HK-2 (cell line): ENCODE results near the gene TTR.
A peak's percentile ranks its signal among the peaks of the same experiment; 100 is the strongest.

Source experiments
- DNase-seq: peaks from one replicate; pipeline ENCODE4 v3.0.0-alpha.2; 2018; ENCODE audit not compliant: unreplicated experiment

The TTR gene

GRCh38 chr18:31579375-31579774 is 12.3 kb upstream of the TTR start:
- no peak for DNase-seq

GRCh38 chr18:31581498-31582197 is 10.0 kb upstream of the TTR start:
- no peak for DNase-seq

GRCh38 chr18:31583185-31583854 is 8.4 kb upstream of the TTR start:
- DNase-seq: no peak

- no peak for DNase-seq
Observed at GRCh38 chr18:31585991-31586390, 5.7 kb upstream of the TTR start.

GRCh38 chr18:31586616-31587015 is 5.1 kb upstream of the TTR start:
- no peak for DNase-seq

- DNase-seq: no peak
Observed at GRCh38 chr18:31587529-31587928, 4.1 kb upstream of the TTR start.

- no peak for DNase-seq
Observed at GRCh38 chr18:31590570-31590969, 1.1 kb upstream of the TTR start.

GRCh38 chr18:31591113-31591512 is 564 bp upstream of the TTR start:
- DNase-seq: no peak

GRCh38 chr18:31592506-31593157 is 955 bp downstream of the TTR start:
- no peak for DNase-seq

GRCh38 chr18:31595121-31595771 is 3.6 kb downstream of the TTR start:
- DNase-seq: no peak

- no peak for DNase-seq
Observed at GRCh38 chr18:31596081-31596872, 4.6 kb downstream of the TTR start.

- no peak for DNase-seq
Observed at GRCh38 chr18:31598021-31598805, 6.5 kb downstream of the TTR start.

GRCh38 chr18:31603315-31603714 is 11.6 kb downstream of the TTR start:
- peak; percentile 14 for DNase-seq

GRCh38 chr18:31606265-31606664 is 14.6 kb downstream of the TTR start:
- DNase-seq: no peak

- DNase-seq: no peak
Observed at GRCh38 chr18:31607384-31607783, 15.7 kb downstream of the TTR start.

- DNase-seq: no peak
Observed at GRCh38 chr18:31609886-31610285, 18.2 kb downstream of the TTR start.

GRCh38 chr18:31610286-31611205 is 18.9 kb downstream of the TTR start:
- no peak for DNase-seq

GRCh38 chr18:31611511-31611910 is 19.8 kb downstream of the TTR start:
- no peak for DNase-seq

- DNase-seq: no peak
Observed at GRCh38 chr18:31612124-31612523, 20.4 kb downstream of the TTR start.

- no peak for DNase-seq
Observed at GRCh38 chr18:31614044-31614443, 22.4 kb downstream of the TTR start.
